ENCODE measurements around the gene RPS6KC1. TPM values are rescaled to one million over a fixed set of nuclear protein-coding genes. Genes with fewer than 3 reads are reported as not detected.

RPS6KC1 gene
- total and polyA plus RNA-seq, 9 of the 15 experiments (the other 6 are each of a cell fraction or from before 2014, with no cell fraction given) = 4.3 to 34.6 (median 20.9) TPM

GRCh38 chr1:213244664-213245091, 193.6 kb downstream of the RPS6KC1 start:
- 35% methylated on average over 3 of the region's 3 CpGs for WGBS (ENCODE audit: insufficient coverage, low coverage, missing lambda C conversion rate)
- intact Hi-C loops (cut with micrococcal nuclease) = loop anchor here (1.0 to 5.0 kb wide), 4 partner anchors 122 to 879 kb away; no protein-coding TSS in a partner anchor
- TF ChIP-seq RAD21 (CRISPR knock-in tag; conservative IDR thresholded peaks at IDR 0.05 in 1 of 2, IDR thresholded peaks at IDR 0.05 in 1 of 2) (peak; percentile 73 to 82), REST (IDR thresholded peaks at IDR 0.05; ENCODE audit: borderline replicate concordance) (peak; percentile 57; the same call in 1 of the 2 replicates), REST (CRISPR knock-in tag; IDR thresholded peaks at IDR 0.05; ENCODE audit: low read depth) (no peak), CTCFL (IDR thresholded peaks at IDR 0.05; ENCODE audit: borderline replicate concordance, insufficient read depth, low read depth, low read length, poor library complexity, severe bottlenecking) (peak; percentile 15), CTCF (IDR thresholded peaks at IDR 0.05 in 2 of 3, conservative IDR thresholded peaks at IDR 0.05 in 1 of 3; ENCODE audit: insufficient read depth in 2 of 3, low read depth in 1 of 3, low read length in 3 of 3) (peak; percentile 59 to 87 (median 77)), TFE3 (CRISPR knock-in tag; IDR thresholded peaks at IDR 0.05) (no peak)

More at GRCh38 chr1:213244664-213245091, 193.6 kb downstream of the RPS6KC1 start:
- Histone ChIP-seq H3K4me1 (replicated peaks in 1 of 2; ENCODE audit: control insufficient read depth in 2 of 2, insufficient read depth in 2 of 2, low read length in 2 of 2) (no peaks in the 10 kb centered on the region), H3K4me2 (ENCODE audit: insufficient read depth, low read length) (no peak overlapping the region), H3K36me3 (ENCODE audit: control insufficient read depth, insufficient read depth, low read length) (peaks cover 39% of the 10 kb centered on the region), H3K9me3 (replicated peaks; ENCODE audit: control insufficient read depth, insufficient read depth, low read depth, low read length) (no peaks in the 10 kb centered on the region), H4K20me1 (replicated peaks; ENCODE audit: control insufficient read depth, insufficient read depth, low read length) (no peaks in the 10 kb centered on the region), H3K4me3 (no peak overlapping the region), H3K79me2 (ENCODE audit: control insufficient read depth, insufficient read depth, low read length) (no peaks in the 10 kb centered on the region), H3K9ac (ENCODE audit: insufficient read depth in 1 of 2, low read depth in 2 of 2, low read length in 2 of 2) (no peak overlapping the region), H3K9me1 (ENCODE audit: control insufficient read depth, insufficient read depth, low read length) (no peaks in the 10 kb centered on the region), H2AFZ (ENCODE audit: low read depth, low read length) (no peak overlapping the region), H3K27ac (ENCODE audit: extremely low read depth, low read depth, low read length) (no peak overlapping the region), H3K27me3 (ENCODE audit: control insufficient read depth in 2 of 2, insufficient read depth in 2 of 2, low read length in 2 of 2) (no peaks in the 10 kb centered on the region)
- no TSS peak for BruUV-seq (replicated peaks)
- ChIA-PET CTCF (ENCODE audit: low intra/inter-chr PET ratio) (interaction anchor here (0.6 to 2.6 kb wide), 6 partner anchors 8 to 1084 kb away, joined by 3 to 9 read pairs (median 6); no protein-coding TSS in a partner anchor), POLR2A (no interaction called here)
- in situ Hi-C loops (cut with MboI) = no loop called here
- FAIRE-seq (peak; percentile 93), DNase-seq (ENCODE audit: extremely low read depth in 1 of 4, low spot score in 3 of 4) (peak; percentile 58 to 74 (median 64)), ATAC-seq (peak; percentile 77)

Measured in K562 (cell line).